Hepatocyte (in vitro differentiated cells): ENCODE results near the gene PARP6.

Source experiments
- EZH2phosphoT487 ChIP-seq: fragments of 200-600 bp; sonication (generic); IDR thresholded peaks from one replicate; pipeline ENCODE4 v1.6.1; 2018; ENCODE audit warnings: antibody characterized with exemption, mild to moderate bottlenecking, low read depth, moderate library complexity; ENCODE audit not compliant: unreplicated experiment, severe bottlenecking
- TF ChIP-seq, protein P1 (sequence below): fragments of 200-600 bp; sonication (generic); IDR thresholded peaks from 2 replicates; pipeline ENCODE4 v1.5.1; 2016; ENCODE audit warnings: antibody characterized with exemption, mild to moderate bottlenecking; ENCODE audit not compliant: poor library complexity

DNA sequence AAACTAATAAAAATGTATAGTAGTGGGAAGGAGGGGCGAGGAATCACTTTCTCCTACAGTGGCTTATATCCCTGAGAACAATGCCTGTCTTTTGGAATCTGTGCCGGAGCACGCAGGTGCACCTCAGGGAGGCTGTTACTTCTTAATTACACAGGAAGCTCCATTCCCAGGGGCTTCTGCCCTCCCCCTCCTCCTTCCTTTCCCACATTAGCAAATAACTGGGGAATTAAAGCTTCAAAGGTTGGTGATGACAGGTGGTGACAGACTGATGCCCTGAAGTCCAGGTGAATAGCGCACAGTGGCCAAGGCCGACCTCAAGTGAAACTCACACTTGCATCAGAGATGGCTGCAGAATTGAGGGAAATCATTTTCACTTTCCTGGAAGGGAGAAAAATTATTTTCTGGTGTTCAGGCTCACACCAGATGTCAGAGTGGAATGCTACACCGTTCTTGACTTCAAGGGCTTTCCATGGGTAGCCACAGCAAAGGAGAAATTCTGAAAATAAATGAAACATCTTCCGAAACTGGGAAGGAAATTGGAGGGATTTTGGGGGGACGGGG, 78.4 kb downstream of the PARP6 start:
- TF ChIP-seq, protein P1, sequence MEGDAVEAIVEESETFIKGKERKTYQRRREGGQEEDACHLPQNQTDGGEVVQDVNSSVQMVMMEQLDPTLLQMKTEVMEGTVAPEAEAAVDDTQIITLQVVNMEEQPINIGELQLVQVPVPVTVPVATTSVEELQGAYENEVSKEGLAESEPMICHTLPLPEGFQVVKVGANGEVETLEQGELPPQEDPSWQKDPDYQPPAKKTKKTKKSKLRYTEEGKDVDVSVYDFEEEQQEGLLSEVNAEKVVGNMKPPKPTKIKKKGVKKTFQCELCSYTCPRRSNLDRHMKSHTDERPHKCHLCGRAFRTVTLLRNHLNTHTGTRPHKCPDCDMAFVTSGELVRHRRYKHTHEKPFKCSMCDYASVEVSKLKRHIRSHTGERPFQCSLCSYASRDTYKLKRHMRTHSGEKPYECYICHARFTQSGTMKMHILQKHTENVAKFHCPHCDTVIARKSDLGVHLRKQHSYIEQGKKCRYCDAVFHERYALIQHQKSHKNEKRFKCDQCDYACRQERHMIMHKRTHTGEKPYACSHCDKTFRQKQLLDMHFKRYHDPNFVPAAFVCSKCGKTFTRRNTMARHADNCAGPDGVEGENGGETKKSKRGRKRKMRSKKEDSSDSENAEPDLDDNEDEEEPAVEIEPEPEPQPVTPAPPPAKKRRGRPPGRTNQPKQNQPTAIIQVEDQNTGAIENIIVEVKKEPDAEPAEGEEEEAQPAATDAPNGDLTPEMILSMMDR = no peak
- TF ChIP-seq EZH2phosphoT487 = no peak
